HEK293 (cell line): ENCODE measurements around the gene SHLD1.

Source experiments
- FEZF1 ChIP-seq: fragments of 450-650 bp; formaldehyde crosslinking; IDR thresholded peaks from 2 replicates; pipeline ENCODE4 v1.5.1; 2016; ENCODE audit warnings: missing biosample characterization, missing genetic modification characterization
- KLF7 ChIP-seq: fragments of 450-650 bp; formaldehyde crosslinking; IDR thresholded peaks from 2 replicates; pipeline ENCODE4 v1.5.1; 2016; ENCODE audit warnings: missing biosample characterization, missing genetic modification characterization, borderline replicate concordance
- MEIS1 ChIP-seq: sonication (generic); formaldehyde crosslinking; IDR thresholded peaks from 2 replicates; pipeline ENCODE4 v1.8.1; 2022; ENCODE audit warnings: missing genetic modification reagents, mild to moderate bottlenecking, borderline replicate concordance
- OVOL3 ChIP-seq: fragments of 450-650 bp; formaldehyde crosslinking; IDR thresholded peaks from 2 replicates; pipeline ENCODE4 v1.5.1; 2016; ENCODE audit warnings: missing biosample characterization, missing genetic modification characterization
- PATZ1 ChIP-seq: fragments of 450-650 bp; formaldehyde crosslinking; IDR thresholded peaks from 2 replicates; pipeline ENCODE4 v1.5.1; 2016; ENCODE audit warnings: missing biosample characterization, missing genetic modification characterization
- PRDM10 ChIP-seq: fragments of 450-650 bp; formaldehyde crosslinking; IDR thresholded peaks from 2 replicates; pipeline ENCODE4 v1.5.1; 2016; ENCODE audit warnings: missing biosample characterization, missing genetic modification characterization
- REST ChIP-seq: fragments of 450-650 bp; formaldehyde crosslinking; IDR thresholded peaks from 2 replicates; pipeline ENCODE4 v1.5.1; 2016; ENCODE audit warnings: missing biosample characterization, missing genetic modification characterization
- TCF7L2 ChIP-seq: IDR thresholded peaks from 2 replicates; pipeline ENCODE4 v1.6.1; 2011; ENCODE audit warnings: low read depth, mild to moderate bottlenecking, inconsistent platforms, low read length, moderate library complexity, borderline replicate concordance
- ZBTB17 ChIP-seq: fragments of 450-650 bp; formaldehyde crosslinking; IDR thresholded peaks from 2 replicates; pipeline ENCODE4 v1.5.1; 2016; ENCODE audit warnings: missing biosample characterization, missing genetic modification characterization
- ZBTB7A ChIP-seq: fragments of 450-650 bp; formaldehyde crosslinking; IDR thresholded peaks from 2 replicates; pipeline ENCODE4 v1.5.1; 2016; ENCODE audit warnings: low read depth, missing biosample characterization, missing genetic modification characterization
- ZFHX2 ChIP-seq: fragments of 450-650 bp; formaldehyde crosslinking; conservative IDR thresholded peaks from 2 replicates; pipeline ENCODE4 v1.5.1; 2016; ENCODE audit warnings: missing biosample characterization, missing genetic modification characterization
- ZNF19 ChIP-seq: fragments of 450-650 bp; formaldehyde crosslinking; IDR thresholded peaks from 2 replicates; pipeline ENCODE4; 2016; ENCODE audit warnings: missing biosample characterization, missing genetic modification characterization, low read depth
- ZNF433 ChIP-seq: fragments of 450-650 bp; formaldehyde crosslinking; IDR thresholded peaks from 2 replicates; pipeline ENCODE4 v1.5.1; 2016; ENCODE audit warnings: missing biosample characterization, missing genetic modification characterization, low read depth
- ZNF518A ChIP-seq: fragments of 450-650 bp; formaldehyde crosslinking; conservative IDR thresholded peaks from 2 replicates; pipeline ENCODE4 v1.5.1; 2016; ENCODE audit warnings: low read depth, missing biosample characterization, missing genetic modification characterization
- ZNF580 ChIP-seq: fragments of 450-650 bp; formaldehyde crosslinking; IDR thresholded peaks from 2 replicates; pipeline ENCODE4 v1.5.1; 2016; ENCODE audit warnings: missing biosample characterization, missing genetic modification characterization
- ZNF639 ChIP-seq: fragments of 450-650 bp; formaldehyde crosslinking; IDR thresholded peaks from 2 replicates; pipeline ENCODE4 v1.5.1; 2016; ENCODE audit warnings: missing biosample characterization, missing genetic modification characterization
- ZNF645 ChIP-seq: fragments of 450-650 bp; formaldehyde crosslinking; IDR thresholded peaks from 2 replicates; pipeline ENCODE4; 2016; ENCODE audit warnings: missing biosample characterization, missing genetic modification characterization
- ZNF837 ChIP-seq: fragments of 450-650 bp; formaldehyde crosslinking; IDR thresholded peaks from 2 replicates; pipeline ENCODE4 v1.5.1; 2016; ENCODE audit warnings: missing biosample characterization, missing genetic modification characterization
- ZSCAN30 ChIP-seq: fragments of 450-650 bp; IDR thresholded peaks from 2 replicates; pipeline ENCODE4 v1.5.1; 2018; ENCODE audit warnings: missing biosample characterization, mild to moderate bottlenecking, missing genetic modification characterization, moderate library complexity
- ZXDB ChIP-seq: fragments of 450-650 bp; formaldehyde crosslinking; IDR thresholded peaks from 2 replicates; pipeline ENCODE4 v1.5.1; 2016; ENCODE audit warnings: missing biosample characterization, missing genetic modification characterization

SHLD1 gene

GRCh38 chr20:5844063-5844681 lies 94.0 kb downstream of the SHLD1 start (continued):
- no peak for TF ChIP-seq REST
- TF ChIP-seq ZNF639 (tag by site-specific recombination), result peak; percentile 80
- TF ChIP-seq MEIS1 (CRISPR knock-in tag), result no peak
- no peak for TF ChIP-seq ZNF645 (tag by site-specific recombination)
- TF ChIP-seq TCF7L2, result no peak
- no peak for TF ChIP-seq ZNF580 (tag by site-specific recombination)
- TF ChIP-seq ZNF19 (tag by site-specific recombination), result no peak
- no peak for TF ChIP-seq KLF7 (tag by site-specific recombination)
- TF ChIP-seq ZFHX2 (tag by site-specific recombination), result peak; percentile 98
- TF ChIP-seq ZNF837 (tag by site-specific recombination), result no peak
- TF ChIP-seq PRDM10 (tag by site-specific recombination), result peak; percentile 73
- TF ChIP-seq PATZ1 (tag by site-specific recombination), result peak; percentile 76
- TF ChIP-seq ZXDB (tag by site-specific recombination), result peak; percentile 64
- TF ChIP-seq ZSCAN30 (tag by site-specific recombination), result peak; percentile 56; the same call in 1 of the 2 replicates
- no peak for TF ChIP-seq ZNF433 (tag by site-specific recombination)
- TF ChIP-seq OVOL3 (tag by site-specific recombination), result no peak
- TF ChIP-seq ZNF518A, result 0 out of 2 replicates have a peak, but pooled peaks have one; percentile 9
- TF ChIP-seq ZBTB7A (tag by site-specific recombination), result no peak
- no peak; the same call in 1 of the 2 replicates for TF ChIP-seq FEZF1 (tag by site-specific recombination)
- TF ChIP-seq ZBTB17 (tag by site-specific recombination), result 0 out of 2 replicates have a peak, but pooled peaks have one; percentile 58
